HepG2 (cell line): Measurements from ENCODE around the gene GRAP. TPM values are rescaled to one million over a fixed set of nuclear protein-coding genes. Genes with fewer than 3 reads are reported as not detected.

Experiments used
- CEBPG ChIP-seq: IDR thresholded peaks from 2 replicates; pipeline ENCODE4 v1.6.1; 2016
- PAX8 ChIP-seq: sonication (generic); formaldehyde crosslinking; IDR thresholded peaks from 2 replicates; pipeline ENCODE4 v1.8.0; 2022; ENCODE audit warnings: mild to moderate bottlenecking, missing genetic modification reagents, borderline replicate concordance
- RBAK ChIP-seq: sonication (generic); formaldehyde crosslinking; IDR thresholded peaks from 2 replicates; pipeline ENCODE4 v1.5.1; 2020; ENCODE audit warnings: mild to moderate bottlenecking, missing genetic modification reagents
- TAF15 ChIP-seq: fragments of 200-400 bp; formaldehyde crosslinking; IDR thresholded peaks from one replicate; pipeline ENCODE4 v1.6.1; 2018; ENCODE audit warnings: mild to moderate bottlenecking, low read depth, low read length; ENCODE audit not compliant: poor library complexity, severe bottlenecking
- UBTF ChIP-seq: sonication (generic); formaldehyde crosslinking; IDR thresholded peaks from 2 replicates; pipeline ENCODE4 v1.4.0; 2020; ENCODE audit warnings: mild to moderate bottlenecking, missing genetic modification reagents
- ZBTB39 ChIP-seq: sonication (generic); formaldehyde crosslinking; IDR thresholded peaks from 2 replicates; pipeline ENCODE4 v1.5.0; 2020; ENCODE audit warnings: missing genetic modification reagents
- ZFP36L1 ChIP-seq: sonication (generic); formaldehyde crosslinking; IDR thresholded peaks from 2 replicates; pipeline ENCODE4 v1.8.0; 2022; ENCODE audit warnings: mild to moderate bottlenecking, missing genetic modification reagents, moderate library complexity
- ZNF142 ChIP-seq: sonication (generic); formaldehyde crosslinking; IDR thresholded peaks from 2 replicates; pipeline ENCODE4 v1.4.0; 2020; ENCODE audit warnings: missing genetic modification reagents
- ZNF143 ChIP-seq: sonication (generic); formaldehyde crosslinking; IDR thresholded peaks from 2 replicates; pipeline ENCODE4 v1.4.0; 2020; ENCODE audit warnings: missing genetic modification reagents
- ZNF33A ChIP-seq: sonication (generic); formaldehyde crosslinking; IDR thresholded peaks from 2 replicates; pipeline ENCODE4 v1.5.1; 2020; ENCODE audit warnings: missing genetic modification reagents, mild to moderate bottlenecking, moderate library complexity, borderline replicate concordance
- polyA plus RNA-seq, 8 experiments: library from polyadenylated mRNA; depleted of rRNA in 3 of 8; stranded (reverse) in 7 of 8; unstranded in 1 of 8; fragments of >200 nt; fragmentation: Illumina TruSeq in 4 of 8; extraction: Trizol in 4 of 8; gene quantifications; 2 replicates each; pipeline versions ENCODE4 v1.2.1 to v1.2.3, GENCODE V29; 2011 to 2016; ENCODE audit warnings: low read depth in 4 of 8, missing spikeins in 1 of 8, mixed read lengths in 1 of 8; ENCODE audit not compliant: insufficient read depth in 1 of 8
- total RNA-seq, 5 experiments: library from RNA; depleted of rRNA; stranded (reverse); fragments of >200 nt; fragmentation: Illumina TruSeq; extraction: Trizol; gene quantifications; 2 replicates each; pipeline ENCODE4 v1.2.3, GENCODE V29; 2016; ENCODE audit warnings: low read depth in 1 of 5
- TF ChIP-seq, protein P1 (sequence below): sonication (generic); formaldehyde crosslinking; IDR thresholded peaks from 2 replicates; pipeline ENCODE4 v1.8.0; 2022; ENCODE audit warnings: missing genetic modification reagents, mild to moderate bottlenecking, borderline replicate concordance
- TF ChIP-seq, protein P2 (sequence below): sonication (generic); formaldehyde crosslinking; IDR thresholded peaks from 2 replicates; pipeline ENCODE4 v1.4.0; 2020; ENCODE audit warnings: low read depth, mild to moderate bottlenecking, missing genetic modification reagents

GRAP gene
- total and polyA plus RNA-seq, 2 of the 13 experiments (the other 11 are each of a cell fraction or from before 2014, with no cell fraction given), result 0.77 to 1.7 TPM

- TF ChIP-seq ZBTB39 (CRISPR knock-in tag), result 0 out of 2 replicates have a peak, but pooled peaks have one; percentile 29
- TF ChIP-seq ZNF142, result peak; percentile 13; the same call in 1 of the 2 replicates
- 0 out of 2 replicates have a peak, but pooled peaks have one; percentile 58 for TF ChIP-seq RBAK (CRISPR knock-in tag)
- no peak for TF ChIP-seq CEBPG (CRISPR knock-in tag)
- no peak for TF ChIP-seq ZNF33A (CRISPR knock-in tag)
- peak; percentile 2; the same call in 1 of the 2 replicates for TF ChIP-seq UBTF (CRISPR knock-in tag)
- TF ChIP-seq ZNF143, result no peak
- TF ChIP-seq PAX8 (CRISPR knock-in tag), result no peak
- TF ChIP-seq ZFP36L1, result no peak
- no peak for TF ChIP-seq TAF15
- TF ChIP-seq, protein P1, sequence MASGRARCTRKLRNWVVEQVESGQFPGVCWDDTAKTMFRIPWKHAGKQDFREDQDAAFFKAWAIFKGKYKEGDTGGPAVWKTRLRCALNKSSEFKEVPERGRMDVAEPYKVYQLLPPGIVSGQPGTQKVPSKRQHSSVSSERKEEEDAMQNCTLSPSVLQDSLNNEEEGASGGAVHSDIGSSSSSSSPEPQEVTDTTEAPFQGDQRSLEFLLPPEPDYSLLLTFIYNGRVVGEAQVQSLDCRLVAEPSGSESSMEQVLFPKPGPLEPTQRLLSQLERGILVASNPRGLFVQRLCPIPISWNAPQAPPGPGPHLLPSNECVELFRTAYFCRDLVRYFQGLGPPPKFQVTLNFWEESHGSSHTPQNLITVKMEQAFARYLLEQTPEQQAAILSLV, result no peak
- TF ChIP-seq, protein P2, sequence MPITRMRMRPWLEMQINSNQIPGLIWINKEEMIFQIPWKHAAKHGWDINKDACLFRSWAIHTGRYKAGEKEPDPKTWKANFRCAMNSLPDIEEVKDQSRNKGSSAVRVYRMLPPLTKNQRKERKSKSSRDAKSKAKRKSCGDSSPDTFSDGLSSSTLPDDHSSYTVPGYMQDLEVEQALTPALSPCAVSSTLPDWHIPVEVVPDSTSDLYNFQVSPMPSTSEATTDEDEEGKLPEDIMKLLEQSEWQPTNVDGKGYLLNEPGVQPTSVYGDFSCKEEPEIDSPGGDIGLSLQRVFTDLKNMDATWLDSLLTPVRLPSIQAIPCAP (CRISPR knock-in tag), result no peak
- TF ChIP-seq, all 625 proteins: peak for 18
Observed at GRCh38 chr17:18981335-18981641, 65.5 kb downstream of the GRAP start (continued).
